ENCODE measurements around the gene HOXB9. TPM values are rescaled to one million over a fixed set of nuclear protein-coding genes. Genes with fewer than 3 reads are reported as not detected.

The HOXB9 gene
- total RNA-seq, 4 donors from 2014 or later: not detected

DNA sequence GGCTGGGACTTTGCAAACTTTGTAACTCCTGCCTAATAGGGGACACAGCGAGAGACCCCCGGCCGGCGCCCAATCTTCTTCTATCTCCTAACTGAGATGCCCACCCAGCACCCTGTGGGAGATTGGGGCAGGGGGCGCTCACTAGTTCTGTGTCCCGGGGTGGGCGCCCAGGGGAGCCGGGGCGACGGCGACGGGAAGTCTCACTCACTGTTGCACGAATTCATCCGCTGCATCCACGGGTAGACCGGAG lies 28.7 kb downstream of the HOXB9 start:
- Histone ChIP-seq H3K27ac (peak overlapping the region in 3 of 4 donors; percentile 25 to 79 (median 75)), H3K36me3 (peaks cover 0 to 3% of the 10 kb centered on the region in 2 donors), H3K27me3 (peaks cover 83% of the 10 kb centered on the region), H3K9me3 (no peaks in the 10 kb centered on the region), H3K4me1 (peaks cover 0 to 69% (median 7%) of the 10 kb centered on the region in 3 donors), H3K4me3 (peak overlapping the region; percentile 23 to 62)
- WGBS, 2 donors (ENCODE audit: low coverage in 1 of 2): no CpG with 5 or more reads among the region's 16 CpGs
- no peak for ATAC-seq
- TF ChIP-seq POLR2AphosphoS5 (IDR thresholded peaks at IDR 0.05): no peak
- TF ChIP-seq EP300 (IDR thresholded peaks at IDR 0.05): no peak
- TF ChIP-seq POLR2A (IDR thresholded peaks at IDR 0.05): no peak
- TF ChIP-seq, protein P1, sequence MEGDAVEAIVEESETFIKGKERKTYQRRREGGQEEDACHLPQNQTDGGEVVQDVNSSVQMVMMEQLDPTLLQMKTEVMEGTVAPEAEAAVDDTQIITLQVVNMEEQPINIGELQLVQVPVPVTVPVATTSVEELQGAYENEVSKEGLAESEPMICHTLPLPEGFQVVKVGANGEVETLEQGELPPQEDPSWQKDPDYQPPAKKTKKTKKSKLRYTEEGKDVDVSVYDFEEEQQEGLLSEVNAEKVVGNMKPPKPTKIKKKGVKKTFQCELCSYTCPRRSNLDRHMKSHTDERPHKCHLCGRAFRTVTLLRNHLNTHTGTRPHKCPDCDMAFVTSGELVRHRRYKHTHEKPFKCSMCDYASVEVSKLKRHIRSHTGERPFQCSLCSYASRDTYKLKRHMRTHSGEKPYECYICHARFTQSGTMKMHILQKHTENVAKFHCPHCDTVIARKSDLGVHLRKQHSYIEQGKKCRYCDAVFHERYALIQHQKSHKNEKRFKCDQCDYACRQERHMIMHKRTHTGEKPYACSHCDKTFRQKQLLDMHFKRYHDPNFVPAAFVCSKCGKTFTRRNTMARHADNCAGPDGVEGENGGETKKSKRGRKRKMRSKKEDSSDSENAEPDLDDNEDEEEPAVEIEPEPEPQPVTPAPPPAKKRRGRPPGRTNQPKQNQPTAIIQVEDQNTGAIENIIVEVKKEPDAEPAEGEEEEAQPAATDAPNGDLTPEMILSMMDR (IDR thresholded peaks at IDR 0.05): no peak

DNA sequence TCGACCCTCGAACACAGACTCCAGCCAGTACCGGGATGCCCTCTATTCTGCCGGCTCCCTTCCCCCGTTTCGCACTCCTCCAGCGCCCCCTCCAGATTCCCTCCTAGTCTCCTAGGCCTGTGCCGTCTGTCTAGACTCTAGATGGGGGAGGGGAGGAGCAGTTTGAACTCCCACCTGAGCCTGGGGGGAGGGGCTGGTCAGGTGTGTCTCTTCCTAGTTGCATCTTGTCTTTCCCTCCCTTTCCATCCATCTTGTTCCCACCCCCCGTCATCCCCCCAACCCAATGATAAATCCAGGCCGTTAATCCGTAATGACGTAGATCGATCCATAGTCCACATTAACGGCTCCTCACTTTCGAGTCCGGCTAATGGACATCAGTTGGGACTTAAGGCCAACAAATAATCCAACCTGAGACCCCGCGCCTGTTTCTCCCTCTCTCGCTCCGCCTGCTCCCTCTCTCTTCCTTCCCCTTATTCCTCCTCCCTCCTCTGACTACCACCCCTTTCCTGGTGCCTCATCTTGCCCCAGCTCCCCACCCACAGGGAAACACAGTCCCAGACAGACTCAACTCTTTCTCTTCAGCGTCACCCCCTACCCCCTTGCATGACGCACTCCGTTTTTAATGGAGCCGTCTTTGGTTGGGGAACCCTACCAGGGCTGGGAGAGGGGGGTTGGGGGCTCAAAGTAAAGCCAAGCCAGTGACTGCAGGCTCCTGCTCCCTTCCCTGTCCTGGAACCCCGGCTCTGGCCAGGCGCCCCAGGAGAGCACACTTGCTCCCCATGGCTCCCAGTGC lies 29.2 kb downstream of the HOXB9 start:
- 34 to 39% methylated on average over 13 to 20 of the region's 26 CpGs for WGBS, 2 donors (ENCODE audit: low coverage in 1 of 2)
- Histone ChIP-seq H3K4me1 (peaks cover 0 to 69% (median 3%) of the 10 kb centered on the region in 3 donors), H3K4me3 (peak overlapping the region; percentile 23 to 62), H3K36me3 (peaks cover 0 to 3% of the 10 kb centered on the region in 2 donors), H3K27ac (peak overlapping the region in 2 of 4 donors; percentile 75 to 79), H3K9me3 (no peaks in the 10 kb centered on the region), H3K27me3 (peaks cover 83% of the 10 kb centered on the region)
- ATAC-seq: no peak
- TF ChIP-seq POLR2AphosphoS5 (IDR thresholded peaks at IDR 0.05): peak; percentile 61
- TF ChIP-seq, protein P1 (IDR thresholded peaks at IDR 0.05): no peak

DNA sequence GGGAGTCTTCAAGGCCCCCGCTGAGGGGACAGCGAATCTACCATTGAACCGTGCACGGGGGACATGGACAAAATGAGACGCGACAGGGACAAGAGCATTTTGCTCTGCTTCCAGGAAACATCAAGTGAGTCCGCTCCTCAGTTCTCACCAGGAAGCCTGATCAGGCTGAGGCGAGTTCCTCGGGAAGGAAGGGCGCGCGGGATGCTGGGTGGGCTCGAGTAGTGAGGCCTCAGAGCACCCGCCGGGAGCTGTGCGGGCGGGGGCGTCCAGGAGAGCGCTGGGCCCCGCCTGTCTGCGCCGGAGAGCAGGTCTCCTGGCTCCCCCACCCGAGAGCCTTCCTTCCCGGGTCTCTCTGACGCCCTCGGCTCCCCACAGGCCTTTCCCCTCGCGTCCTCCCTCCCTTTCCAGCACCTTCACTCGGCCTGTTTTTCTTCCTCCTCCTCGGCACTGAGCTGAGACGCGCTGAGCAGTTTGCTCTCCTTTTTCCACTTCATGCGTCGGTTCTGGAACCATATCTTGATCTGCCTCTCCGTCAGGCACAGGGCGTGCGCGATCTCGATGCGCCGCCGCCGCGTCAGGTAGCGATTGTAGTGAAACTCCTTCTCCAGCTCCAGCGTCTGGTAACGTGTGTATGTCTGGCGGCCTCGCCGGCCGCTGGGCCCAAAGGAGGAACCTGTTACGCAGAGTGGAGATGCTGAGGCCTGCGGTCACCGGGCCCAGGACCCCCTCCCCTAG lies 30.0 kb downstream of the HOXB9 start:
- Histone ChIP-seq H3K27me3 (peaks cover 81% of the 10 kb centered on the region), H3K27ac (peak overlapping the region in 2 of 4 donors; percentile 75 to 79), H3K36me3 (peaks cover 0 to 3% of the 10 kb centered on the region in 2 donors), H3K9me3 (no peaks in the 10 kb centered on the region), H3K4me1 (peaks cover 0 to 67% (median 3%) of the 10 kb centered on the region in 3 donors), H3K4me3 (peak overlapping the region in 1 of 2 donors; percentile 62)
- ATAC-seq: no peak
- WGBS, 2 donors (ENCODE audit: low coverage in 1 of 2): 59 to 72% methylated on average over 8 to 29 of the region's 54 CpGs
- TF ChIP-seq, protein P1 (IDR thresholded peaks at IDR 0.05): no peak
- no peak for TF ChIP-seq POLR2A (IDR thresholded peaks at IDR 0.05)
- no peak for TF ChIP-seq EP300 (IDR thresholded peaks at IDR 0.05)
- no peak for TF ChIP-seq POLR2AphosphoS5 (IDR thresholded peaks at IDR 0.05)

DNA sequence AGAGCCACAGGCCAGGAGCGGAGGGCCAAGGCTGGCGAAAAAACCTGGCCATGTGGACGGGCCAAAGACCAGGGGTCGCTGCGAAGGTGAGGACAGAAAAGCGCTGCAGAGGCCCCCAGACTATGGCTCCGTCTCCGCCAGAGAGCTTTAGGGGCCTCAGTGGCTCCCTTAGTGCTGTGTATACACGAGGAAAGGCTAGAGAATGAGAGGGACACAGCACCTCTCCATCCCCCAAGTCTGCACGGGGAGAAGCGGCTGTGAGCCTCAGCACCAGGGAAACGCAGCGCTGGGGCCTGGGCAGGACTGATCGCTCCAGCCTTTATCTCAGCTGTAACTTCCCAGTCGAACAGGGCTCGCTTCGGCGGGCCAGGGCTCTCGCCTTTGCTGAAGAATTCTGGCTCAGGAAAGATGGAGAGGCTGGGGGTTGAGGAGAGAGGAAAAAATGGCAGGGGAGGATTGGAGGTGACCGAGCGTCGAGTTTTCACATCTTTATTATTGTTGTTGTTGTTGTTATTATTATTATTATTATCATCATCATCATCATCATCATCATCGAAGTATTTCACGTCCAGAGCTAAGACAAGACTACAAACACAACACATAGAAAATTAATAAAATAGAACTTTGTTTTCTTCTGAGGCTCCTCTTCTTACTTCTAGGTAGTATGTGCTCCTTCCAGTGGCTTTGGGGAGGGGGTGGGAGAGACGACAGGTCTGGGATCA lies 30.7 kb downstream of the HOXB9 start:
- Histone ChIP-seq H3K27ac (no peak overlapping the region), H3K4me1 (peaks cover 0 to 72% (median 3%) of the 10 kb centered on the region in 3 donors), H3K9me3 (no peaks in the 10 kb centered on the region), H3K27me3 (peaks cover 81% of the 10 kb centered on the region), H3K4me3 (no peak overlapping the region), H3K36me3 (peaks cover 0 to 3% of the 10 kb centered on the region in 2 donors)
- WGBS, 2 donors (ENCODE audit: low coverage in 1 of 2): 87 to 93% methylated on average over 9 to 16 of the region's 25 CpGs
- TF ChIP-seq POLR2A (IDR thresholded peaks at IDR 0.05) (no peak), POLR2AphosphoS5 (IDR thresholded peaks at IDR 0.05) (no peak), EP300 (IDR thresholded peaks at IDR 0.05) (no peak)
- TF ChIP-seq, protein P1 (IDR thresholded peaks at IDR 0.05): no peak
- ATAC-seq: no peak
